Urothelium cell line (cell line): ENCODE measurements around the gene GNAZ.

Experiments used
- DNase-seq: peaks from one replicate; pipeline ENCODE4 v3.0.0; 2011; ENCODE audit warnings: low spot score, mixed read lengths
- FAIRE-seq: peaks from 2 replicates; lab custom pipeline; 2011; peaks lifted over from hg19 to GRCh38; lab: Jason Lieb, UNC

The GNAZ gene

GRCh38 chr22:23104187-23104971 is 34.1 kb downstream of the GNAZ start:
- DNase-seq (no peak), FAIRE-seq (peak; percentile 5)

DNA sequence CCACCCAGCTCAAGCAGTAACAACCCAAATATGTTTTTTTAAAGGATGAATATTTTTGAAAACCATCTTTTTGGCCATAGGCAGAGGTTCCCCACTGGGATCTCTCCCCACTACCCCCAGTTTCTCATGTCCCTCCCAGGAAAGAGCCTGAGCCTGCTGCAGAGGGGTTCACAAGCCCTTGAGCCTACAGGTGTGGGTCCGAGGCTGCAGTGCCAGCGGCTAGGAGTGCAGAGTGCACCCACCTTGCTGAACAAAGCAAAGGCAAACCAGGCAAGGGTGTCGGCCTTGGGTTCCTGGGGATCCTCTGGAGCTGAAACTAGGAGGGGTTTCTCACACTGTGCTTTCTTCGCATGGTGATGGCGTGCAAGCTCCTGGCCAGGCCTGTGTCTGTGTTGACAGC is 35.0 kb downstream of the GNAZ start:
- DNase-seq = no peak
- no peak for FAIRE-seq

DNA sequence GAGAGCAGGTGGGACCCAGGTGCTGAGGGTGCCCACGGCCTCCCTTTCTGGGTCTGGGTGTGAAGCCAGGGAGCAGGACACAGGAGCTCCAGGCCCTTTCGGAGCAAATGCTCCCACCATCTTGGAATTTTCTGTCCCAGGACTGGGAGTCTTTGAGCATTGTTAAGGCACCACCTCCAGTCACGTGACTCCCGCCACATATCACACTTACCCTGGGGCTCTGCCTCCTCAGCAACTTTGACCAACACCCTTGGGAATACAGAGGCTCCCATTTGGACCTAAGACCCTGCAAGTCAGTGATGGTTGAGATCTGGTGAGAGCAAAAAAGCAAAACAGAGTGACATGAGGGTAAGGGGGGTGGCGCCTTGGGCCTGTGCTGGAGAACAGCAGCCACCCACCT is 35.6 kb downstream of the GNAZ start:
- DNase-seq (no peak), FAIRE-seq (no peak)

DNA sequence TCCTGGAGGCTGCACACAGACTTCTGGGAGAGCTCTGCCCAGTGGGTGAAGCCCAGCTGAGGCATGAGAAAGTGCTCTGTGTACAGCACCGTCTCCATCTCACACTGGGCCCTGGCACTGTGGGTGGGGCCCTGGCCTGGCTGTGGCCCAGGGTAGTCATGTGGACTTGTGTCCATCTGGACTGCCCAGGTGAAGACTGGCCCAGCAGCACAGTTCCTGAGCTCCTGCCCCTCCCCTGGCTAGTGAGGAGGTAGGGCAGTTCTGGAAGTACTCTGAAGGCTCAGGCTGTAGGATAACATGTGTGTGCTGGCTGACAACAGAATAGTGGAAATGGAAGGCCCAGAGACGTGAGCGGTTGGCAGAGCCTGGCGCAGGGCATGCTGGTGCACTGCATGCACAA is 36.0 kb downstream of the GNAZ start:
- FAIRE-seq (no peak), DNase-seq (no peak)

DNA sequence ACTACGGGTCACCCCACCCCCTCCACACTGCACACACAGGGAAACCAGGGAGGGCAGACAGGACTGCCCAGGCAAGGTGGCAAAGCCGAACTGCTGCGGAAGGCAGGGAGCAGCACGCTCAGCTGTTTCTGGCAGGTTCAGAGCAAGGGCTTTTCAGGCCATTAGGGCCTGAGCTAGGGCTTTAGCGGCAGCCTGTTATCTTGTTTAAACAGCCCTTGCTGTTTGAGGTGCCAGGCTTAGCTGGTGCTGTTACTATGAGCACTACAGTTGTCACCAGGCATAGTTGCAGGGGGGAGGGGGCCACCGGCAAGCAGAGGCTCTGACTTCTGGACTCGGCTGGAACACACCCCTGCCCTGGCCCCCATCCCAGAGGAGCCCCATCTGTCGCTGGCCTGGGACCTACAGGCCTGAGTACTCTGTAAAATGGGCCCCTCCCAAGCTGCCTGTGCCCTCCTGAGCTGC is 36.6 kb downstream of the GNAZ start:
- no peak for DNase-seq
- peak; percentile 58 for FAIRE-seq

DNA sequence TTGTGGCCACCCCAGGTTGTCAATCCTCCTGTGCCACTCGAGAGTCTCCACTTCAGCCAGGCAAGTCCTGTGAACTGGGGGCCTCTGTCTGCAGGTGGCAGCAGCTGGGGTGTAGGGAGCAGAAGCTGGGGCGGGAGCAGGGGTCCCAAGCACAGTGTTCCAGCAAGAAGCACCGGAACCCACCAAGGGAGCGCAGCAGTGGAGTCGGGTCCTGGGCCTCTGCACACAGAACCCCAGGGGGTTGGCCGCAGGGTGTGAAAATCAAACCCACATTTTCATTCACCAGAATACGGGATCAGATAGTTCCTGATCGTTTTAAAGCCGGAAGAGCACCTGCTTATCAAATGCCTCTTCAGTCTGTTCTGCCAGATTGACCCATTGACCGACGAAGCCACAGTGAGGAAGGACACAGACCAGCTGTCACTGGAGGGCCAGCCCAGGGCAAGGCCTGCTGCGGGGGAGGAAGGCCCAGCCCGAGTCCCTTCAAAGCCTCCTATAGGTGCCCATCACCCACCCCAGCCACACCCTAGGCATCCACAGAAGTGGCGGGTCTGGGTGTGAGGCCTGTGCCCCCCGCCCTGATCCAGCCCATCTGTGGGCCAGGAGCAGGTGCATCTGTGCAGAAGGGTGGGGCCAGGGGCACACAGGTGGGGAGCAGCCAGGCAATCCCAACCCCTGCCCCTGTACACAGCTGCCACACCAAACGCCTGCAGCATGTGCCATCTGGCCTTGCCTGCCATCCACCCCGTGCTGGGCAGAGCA is 37.3 kb downstream of the GNAZ start:
- DNase-seq (no peak), FAIRE-seq (no peak)

- FAIRE-seq = no peak
Measured at GRCh38 chr22:23108249-23109078, 38.1 kb downstream of the GNAZ start.

GRCh38 chr22:23109079-23109347 is 38.7 kb downstream of the GNAZ start:
- no peak for FAIRE-seq
- no peak for DNase-seq

More at GRCh38 chr22:23108249-23109078, 38.1 kb downstream of the GNAZ start:
- no peak for DNase-seq

GRCh38 chr22:23109441-23109978 is 39.2 kb downstream of the GNAZ start:
- no peak for DNase-seq
- no peak for FAIRE-seq

GRCh38 chr22:23110190-23110921 is 40.0 kb downstream of the GNAZ start:
- DNase-seq = no peak

DNA sequence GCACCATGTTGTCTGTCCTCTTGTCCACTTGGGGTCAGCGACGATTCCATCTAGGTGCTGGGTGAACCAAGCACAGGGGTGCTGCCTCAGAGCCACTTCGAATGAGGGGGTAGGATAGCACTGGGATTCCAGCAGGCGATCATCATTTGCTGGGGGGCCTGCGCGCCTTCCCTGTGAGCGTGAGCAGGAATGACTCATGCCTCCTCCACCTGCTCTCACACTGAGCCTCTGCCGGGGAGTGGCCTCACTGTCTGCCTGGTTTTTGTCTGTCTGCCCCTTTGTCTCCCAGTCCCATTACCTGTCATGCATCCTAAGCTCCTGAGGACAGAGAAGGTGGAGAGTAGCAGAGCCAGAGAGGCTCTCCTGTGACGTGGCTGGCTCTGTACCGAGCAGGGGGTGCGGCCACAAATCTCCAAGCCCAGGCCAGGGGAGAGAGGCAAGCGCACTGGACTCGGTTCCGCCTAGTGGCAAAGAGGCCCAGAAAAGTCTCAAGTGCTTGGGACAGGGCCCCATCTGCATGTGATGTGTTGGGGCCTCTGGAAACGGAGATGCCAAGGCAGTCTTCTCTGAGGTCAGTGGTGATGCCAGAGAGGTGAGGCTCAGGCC is 40.7 kb downstream of the GNAZ start:
- peak; percentile 68 for DNase-seq

More at GRCh38 chr22:23110190-23110921, 40.0 kb downstream of the GNAZ start:
- FAIRE-seq = peak; percentile 58

DNA sequence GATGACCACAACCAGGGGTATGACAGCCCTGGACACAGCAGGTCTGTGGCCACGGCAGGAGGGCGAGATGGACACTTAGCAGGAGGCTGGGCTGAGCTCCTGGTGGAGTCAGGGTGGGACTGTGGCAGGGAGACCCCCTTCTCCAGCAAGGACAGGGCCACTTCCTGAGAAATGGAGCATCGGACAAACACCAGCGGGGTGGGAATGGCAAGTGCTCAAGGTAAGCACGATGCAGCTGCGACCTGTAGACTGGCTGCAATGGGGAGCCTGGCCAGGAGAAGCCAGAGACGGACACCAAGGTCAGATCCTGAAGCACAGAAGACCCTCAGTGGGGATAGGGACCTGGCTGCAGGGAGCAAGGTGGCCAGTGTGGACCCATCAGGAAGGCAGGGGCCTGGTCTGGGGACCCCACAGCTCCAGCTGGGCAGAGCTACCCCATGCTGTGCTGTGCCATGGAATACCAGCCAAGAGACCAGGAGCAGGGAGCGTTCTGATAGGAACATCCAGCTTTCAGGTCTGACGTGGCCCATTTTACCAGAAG is 42.2 kb downstream of the GNAZ start:
- FAIRE-seq = no peak
- no peak for DNase-seq

More for the DNA sequence above, 40.7 kb downstream of the GNAZ start:
- peak; percentile 92 for FAIRE-seq

- FAIRE-seq (peak; percentile 72), DNase-seq (no peak)
Measured at GRCh38 chr22:23113067-23113846, 42.9 kb downstream of the GNAZ start.

GRCh38 chr22:23113847-23114720 is 43.8 kb downstream of the GNAZ start:
- FAIRE-seq = no peak
- no peak for DNase-seq

DNA sequence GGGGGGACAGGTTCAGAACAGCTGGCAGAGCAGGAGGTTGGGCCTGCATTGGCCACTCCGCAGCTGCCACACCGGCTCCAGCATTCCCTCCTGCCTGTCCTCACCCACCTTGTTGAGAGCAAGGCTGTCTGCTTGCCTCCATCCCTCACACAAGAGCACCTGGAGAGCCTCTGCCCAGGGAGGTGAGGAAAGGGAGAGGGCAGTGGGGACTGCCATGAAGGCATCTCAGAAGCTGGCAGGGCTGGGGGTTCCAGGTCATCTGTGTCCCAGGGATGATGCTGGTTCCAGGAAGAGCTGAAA is 44.4 kb downstream of the GNAZ start:
- no peak for DNase-seq
- FAIRE-seq = no peak

GRCh38 chr22:23115369-23115768 is 45.0 kb downstream of the GNAZ start:
- DNase-seq (no peak), FAIRE-seq (no peak)

GRCh38 chr22:23115825-23116494 is 45.6 kb downstream of the GNAZ start:
- DNase-seq (no peak), FAIRE-seq (peak; percentile 87)
